ENCODE results near the gene ADAMTSL2.

Gene ADAMTSL2

GRCh38 chr9:133603135-133603927, 68.8 kb downstream of the ADAMTSL2 start:
- no peak for DNase-seq (ENCODE audit: low spot score)
- FAIRE-seq, result no peak

DNA sequence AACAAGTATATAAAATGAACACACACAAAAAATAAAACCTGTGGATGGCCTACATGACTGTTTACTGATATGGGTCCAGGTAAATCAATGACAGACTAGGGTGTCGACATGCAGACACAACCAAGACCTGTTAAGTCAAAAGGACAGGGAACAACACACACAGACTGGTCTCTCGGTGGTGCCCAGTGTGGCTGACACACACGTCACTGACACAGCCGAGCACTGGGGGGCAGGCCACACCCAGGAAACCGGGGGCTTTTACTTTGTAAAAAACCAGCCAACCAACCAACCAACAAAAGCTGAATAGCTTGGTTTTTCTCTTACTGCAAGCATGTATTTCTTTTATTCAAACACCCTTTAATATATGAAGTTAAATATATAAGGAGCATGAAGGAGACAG, 69.7 kb downstream of the ADAMTSL2 start:
- FAIRE-seq (no peak), DNase-seq (ENCODE audit: low spot score) (no peak)

GRCh38 chr9:133604856-133605255, 70.4 kb downstream of the ADAMTSL2 start:
- no peak for FAIRE-seq
- DNase-seq (ENCODE audit: low spot score), result no peak

GRCh38 chr9:133605446-133605845, 70.9 kb downstream of the ADAMTSL2 start:
- DNase-seq (ENCODE audit: low spot score) (no peak), FAIRE-seq (no peak)

DNA sequence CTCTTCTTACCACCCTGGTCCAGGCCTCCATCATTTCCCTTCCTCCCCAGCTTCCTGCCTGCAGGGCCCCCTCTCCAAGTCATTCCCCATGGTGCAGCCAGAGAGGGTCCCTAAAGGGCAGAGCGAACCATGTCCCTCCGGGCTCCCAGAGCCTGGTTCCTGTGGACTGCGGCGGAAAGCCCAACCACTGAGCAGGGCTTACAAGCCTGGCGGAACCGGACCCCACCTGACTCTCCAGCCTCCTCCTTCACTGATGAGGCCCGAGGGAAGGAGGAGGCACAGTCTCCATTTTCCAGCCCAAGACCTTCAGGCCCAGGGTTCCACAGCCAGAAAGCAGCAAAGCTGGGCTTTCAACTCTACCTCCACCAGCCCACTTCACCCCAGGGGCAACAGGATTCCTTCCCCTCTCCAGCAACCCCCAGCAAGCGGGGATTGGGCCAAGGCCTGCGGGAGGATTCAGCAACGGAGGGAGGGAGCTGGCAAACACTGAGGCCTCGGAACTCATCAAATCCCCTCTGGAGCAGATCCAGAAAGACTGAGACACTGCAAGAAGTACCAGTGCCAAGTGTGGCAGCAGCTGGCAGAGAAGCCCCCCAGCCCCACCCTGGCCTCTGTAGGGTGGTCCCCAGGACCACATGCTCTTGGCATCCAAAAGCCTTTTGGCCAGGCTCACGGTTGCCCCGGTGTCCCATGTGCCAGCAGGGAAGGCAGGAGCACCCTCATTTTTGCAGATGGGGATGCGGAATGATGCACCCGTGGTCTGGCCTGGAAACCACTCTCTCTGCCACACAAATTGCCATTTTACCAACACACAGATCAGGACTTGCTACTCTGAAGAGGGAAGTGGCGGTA, 71.6 kb downstream of the ADAMTSL2 start:
- DNase-seq (ENCODE audit: low spot score), result no peak
- no peak for FAIRE-seq

DNA sequence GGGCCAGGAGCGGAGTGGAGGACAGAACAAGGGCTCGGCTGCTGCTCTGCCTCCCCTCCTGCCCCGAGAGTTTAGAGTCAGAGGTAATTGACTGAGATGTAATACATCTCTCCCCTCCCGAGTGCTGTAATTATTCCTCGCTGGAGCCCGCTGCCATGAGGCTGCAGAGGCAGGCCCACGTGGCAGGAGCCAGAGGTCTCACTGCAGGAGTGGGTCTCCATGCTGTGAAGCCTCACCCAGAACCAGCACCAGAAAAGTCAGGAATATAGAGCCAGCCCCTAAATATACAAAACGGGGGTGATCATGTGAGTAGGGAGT, 72.2 kb downstream of the ADAMTSL2 start:
- no peak for DNase-seq (ENCODE audit: low spot score)
- no peak for FAIRE-seq

DNA sequence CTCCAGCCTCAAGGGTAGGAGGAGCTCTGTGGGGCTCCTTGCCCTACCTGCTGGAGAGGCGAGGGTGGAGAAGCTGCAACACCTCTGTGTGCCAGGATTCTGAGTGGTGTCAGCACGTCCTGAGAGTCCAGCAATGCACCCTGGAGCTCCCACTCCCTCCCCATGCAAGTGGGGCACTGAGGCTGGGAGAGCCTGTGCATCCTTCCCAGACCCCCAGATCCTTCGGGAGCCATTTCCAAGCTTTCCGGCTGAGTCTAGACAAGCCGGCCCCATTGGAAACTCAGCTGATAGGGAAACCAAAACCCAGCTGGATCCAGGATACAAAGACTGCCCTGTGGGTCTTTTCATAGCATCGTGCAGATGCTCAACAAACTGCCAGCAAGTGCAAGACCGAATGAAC, 72.9 kb downstream of the ADAMTSL2 start:
- FAIRE-seq (no peak), DNase-seq (ENCODE audit: low spot score) (no peak)

DNA sequence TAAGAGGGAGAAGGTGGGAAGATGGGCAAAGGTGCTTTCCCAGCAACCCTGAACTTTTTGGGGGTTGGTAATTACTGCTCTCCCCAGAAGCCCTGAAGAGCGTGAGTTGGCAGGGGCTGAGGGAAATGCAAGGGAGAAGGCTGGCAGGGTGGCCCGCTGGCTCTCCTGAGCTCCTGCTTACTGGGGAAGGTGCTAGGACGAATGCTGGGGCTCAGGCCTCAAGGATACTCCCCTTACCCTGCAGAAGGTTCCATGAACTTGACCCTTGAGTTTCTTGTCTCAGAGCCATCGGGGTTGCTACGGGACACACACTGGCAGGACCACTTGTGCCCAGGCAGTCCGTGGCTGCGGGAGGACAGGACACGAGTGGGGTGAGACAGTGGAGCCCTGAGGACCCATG, 73.5 kb downstream of the ADAMTSL2 start:
- DNase-seq (ENCODE audit: low spot score) (no peak), FAIRE-seq (no peak)

DNA sequence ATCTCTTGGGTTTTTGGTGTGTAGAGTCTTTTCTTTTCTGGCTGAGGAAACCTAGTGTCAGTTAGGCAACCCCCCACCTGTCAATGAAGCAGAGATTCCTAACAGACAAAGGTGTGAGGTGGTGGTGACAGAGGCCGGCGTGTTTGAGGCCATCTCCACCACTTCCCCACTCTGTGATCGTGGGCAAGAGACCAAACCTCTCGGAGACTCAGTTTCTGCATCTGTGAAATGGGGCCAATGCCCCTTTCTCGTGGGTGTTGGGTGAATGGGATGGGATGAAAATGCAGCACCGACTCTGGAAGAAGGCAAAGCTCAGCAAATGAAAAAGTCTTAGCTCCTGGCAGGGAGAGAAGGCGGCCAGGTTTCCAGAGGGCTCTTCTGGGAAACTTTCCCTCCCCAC, 73.9 kb downstream of the ADAMTSL2 start:
- no peak for FAIRE-seq
- DNase-seq (ENCODE audit: low spot score), result no peak

DNA sequence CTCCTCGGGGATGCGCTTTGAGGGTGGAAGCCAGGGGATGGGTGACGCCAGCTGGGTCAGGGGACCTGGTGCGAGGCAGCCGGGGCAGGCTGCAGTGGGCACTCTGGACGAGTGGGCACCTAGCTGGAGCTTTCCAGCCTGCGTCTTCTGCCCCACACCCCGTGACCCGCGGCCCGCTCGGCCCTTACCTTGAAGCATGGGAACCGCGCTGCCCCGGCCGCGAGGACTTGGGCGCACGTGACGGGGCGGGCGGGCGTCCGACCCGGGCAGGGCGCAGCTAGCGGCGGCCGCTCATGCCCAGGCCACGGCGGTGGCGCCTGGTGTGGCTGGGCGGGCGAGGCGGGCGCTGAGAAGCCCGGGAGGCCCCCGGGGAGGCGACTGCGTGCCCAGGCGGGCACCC, 74.4 kb downstream of the ADAMTSL2 start:
- DNase-seq (ENCODE audit: low spot score) (no peak), FAIRE-seq (no peak)

DNA sequence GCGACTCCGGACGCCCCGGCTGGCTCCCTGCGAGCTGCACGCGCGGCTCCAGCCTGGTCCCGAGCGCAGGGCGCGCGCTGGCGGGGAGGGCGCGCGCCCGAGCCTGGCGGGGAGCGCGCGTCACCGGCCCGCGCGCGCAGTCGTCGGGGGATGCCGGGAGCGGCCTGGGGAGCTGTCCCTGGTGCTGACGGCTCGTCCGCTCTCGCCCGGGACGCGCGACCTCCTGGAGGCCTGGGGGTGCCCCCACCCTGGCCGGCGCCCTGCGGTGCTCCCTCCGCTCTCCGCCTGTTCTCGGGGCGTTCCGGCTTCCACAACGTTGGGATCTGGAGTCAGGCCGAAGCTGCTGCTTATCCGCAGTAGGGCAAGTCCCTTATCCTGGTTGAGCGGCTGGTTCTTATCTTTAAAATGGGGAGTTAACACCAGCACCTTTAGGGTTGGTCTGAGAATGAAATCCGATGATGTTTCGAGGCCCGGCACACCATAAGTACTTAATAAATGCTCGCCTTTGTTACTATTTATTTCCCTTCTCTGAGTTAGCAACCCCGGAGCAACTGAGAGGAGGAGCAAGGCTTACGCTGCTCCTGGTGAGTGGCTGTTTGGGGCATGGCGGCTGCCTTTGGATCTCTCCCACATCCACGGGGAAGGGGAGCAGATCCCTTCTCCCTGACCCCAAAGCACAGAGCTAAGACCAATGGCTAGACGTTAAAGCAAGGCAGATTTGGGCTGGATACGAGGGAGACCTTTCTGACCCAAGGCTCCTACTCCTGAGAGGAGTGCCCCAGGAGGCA, 75.0 kb downstream of the ADAMTSL2 start, which contains the start of gene FAM163B:
TSS of gene FAM163B (minus strand) at position 79 of the 788 bp plus-strand sequence. CDS start 29,166 bp downstream, outside the sequence.
- DNase-seq (ENCODE audit: low spot score) (peak; percentile 89), FAIRE-seq (no peak)

DNA sequence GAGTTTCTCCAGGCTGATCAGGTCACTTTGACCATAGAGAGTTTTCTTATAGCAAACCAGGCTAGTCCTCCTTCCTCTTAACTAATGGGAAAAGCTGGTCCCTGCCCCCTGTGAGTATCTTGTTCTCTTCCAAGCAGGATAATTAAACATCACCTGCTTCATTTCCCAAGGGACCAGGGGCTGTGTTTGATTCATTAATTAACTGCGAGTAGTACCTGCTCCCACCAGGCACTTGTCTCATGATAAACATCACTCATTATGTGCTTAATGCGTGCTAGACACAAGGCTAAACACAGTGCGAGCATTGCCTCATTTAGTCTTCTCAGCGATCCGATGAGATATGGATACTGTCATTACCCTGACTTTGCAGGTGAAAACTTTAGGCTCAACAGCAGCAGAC, 76.3 kb downstream of the ADAMTSL2 start:
- DNase-seq (ENCODE audit: low spot score), result no peak
- FAIRE-seq, result no peak

- DNase-seq (ENCODE audit: low spot score), result no peak
- no peak for FAIRE-seq
Observed at GRCh38 chr9:133612051-133612450, 77.5 kb downstream of the ADAMTSL2 start.

GRCh38 chr9:133612816-133613215, 78.3 kb downstream of the ADAMTSL2 start:
- no peak for FAIRE-seq
- DNase-seq (ENCODE audit: low spot score), result no peak

DNA sequence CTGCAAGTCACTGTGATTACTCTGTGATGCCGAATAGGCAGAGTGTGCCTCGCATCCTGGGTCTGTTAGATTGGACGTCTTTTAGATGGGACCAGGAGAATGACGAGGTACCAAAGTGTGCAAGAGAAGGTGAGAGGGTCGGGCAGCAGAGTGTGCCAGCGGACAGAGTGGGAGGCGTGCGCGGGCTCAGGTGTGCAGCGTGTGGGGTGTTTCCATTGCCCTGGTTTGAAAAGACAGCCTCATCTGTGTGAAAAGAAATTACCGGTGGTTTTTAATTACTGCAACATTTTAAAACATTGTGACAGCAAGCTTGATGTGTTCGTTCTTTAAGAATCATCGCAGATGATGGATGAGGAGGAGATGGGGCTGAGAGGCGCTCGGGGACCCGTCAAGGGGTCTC, 78.9 kb downstream of the ADAMTSL2 start:
- DNase-seq (ENCODE audit: low spot score) (no peak), FAIRE-seq (no peak)

GRCh38 chr9:133614056-133614455, 79.6 kb downstream of the ADAMTSL2 start:
- no peak for DNase-seq (ENCODE audit: low spot score)
- FAIRE-seq, result peak; percentile 23

DNA sequence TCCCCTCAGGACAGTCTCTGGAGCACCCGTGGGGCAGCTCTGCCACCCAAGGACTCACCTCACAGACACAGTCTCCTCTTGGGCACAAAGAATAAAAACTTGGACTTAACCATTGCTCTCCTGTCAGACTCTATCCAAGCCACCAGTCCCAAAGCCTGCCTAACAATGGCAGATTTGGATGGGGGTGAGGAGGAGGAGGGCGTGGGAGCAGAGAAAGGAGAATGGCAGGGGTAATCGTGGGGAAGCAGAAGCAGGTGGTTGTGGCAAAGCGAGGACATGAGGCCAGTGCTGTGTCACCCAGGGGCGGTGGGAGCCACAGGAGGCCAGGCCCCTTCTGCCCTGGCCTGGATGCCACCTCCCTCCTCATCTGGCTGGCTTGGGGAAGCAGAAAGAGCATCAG, 80.2 kb downstream of the ADAMTSL2 start:
- DNase-seq (ENCODE audit: low spot score) (no peak), FAIRE-seq (no peak)

- FAIRE-seq, result no peak
- DNase-seq (ENCODE audit: low spot score), result no peak
Observed at GRCh38 chr9:133615186-133615585, 80.7 kb downstream of the ADAMTSL2 start.

DNA sequence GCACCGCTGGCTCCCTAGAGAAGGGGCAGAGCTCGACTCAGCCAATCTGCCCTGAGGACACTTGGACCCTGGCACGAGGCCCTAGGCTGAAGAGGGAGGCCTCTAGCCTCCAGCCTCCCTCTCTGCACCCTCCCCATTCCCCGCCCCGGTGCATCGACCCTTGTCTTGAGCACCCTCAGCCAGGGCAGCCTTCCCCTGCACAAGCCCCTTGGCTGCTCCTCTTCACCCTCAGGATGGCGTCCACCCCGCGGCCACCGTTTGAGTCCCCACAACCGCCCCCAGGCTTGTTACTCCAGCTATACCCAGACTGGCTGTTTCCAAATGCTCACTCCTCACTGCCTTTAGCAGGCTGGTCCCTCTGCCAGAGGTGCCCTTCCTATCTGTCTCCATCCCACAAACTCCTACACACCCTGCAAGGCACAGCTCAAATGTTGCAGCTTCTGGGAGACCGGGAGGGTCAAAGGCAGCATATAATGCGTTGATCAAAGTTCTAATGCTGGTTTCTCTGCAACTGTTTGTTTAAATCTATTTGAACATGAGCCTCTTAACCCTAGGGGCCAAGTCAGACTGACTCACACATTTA, 81.2 kb downstream of the ADAMTSL2 start:
- DNase-seq (ENCODE audit: low spot score), result no peak
- FAIRE-seq, result no peak

DNA sequence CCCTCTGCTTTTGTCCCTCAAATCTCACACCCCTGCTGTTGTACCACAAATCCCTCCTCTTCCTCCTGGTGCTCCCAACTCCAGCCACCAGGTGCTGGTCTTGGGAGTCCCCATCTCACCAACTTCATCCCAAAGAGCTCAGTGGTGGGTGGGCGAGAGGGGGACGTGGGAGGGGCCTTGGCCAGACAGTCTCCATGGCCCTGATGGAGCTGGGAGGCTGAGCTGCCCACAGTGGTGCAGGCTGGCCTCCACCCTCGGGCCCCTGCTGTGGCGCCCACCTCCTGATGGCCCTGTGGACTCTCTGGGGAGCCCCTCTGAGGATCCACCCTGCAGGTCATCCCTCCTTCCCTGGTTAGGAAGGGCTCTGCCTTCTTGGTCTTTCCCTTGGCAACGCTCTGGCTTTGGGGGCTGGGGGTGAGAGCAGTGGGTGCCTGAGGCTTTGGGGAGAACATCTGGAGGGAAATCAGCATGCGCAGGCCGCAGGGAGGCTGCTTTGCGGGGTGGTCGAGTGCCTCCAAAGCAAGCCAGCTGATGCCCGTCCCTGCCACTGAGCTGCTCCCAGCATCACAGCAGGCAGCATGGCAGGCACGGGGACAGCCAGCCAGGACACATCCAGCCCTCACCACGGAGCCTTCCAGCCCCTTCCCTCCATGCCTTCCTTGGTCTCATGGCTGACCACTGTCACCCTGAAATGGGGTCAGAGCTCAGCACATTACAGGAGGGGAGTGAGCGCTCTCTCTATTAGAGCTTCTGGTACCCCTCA, 82.3 kb downstream of the ADAMTSL2 start:
- no peak for DNase-seq (ENCODE audit: low spot score)
- FAIRE-seq, result no peak

- DNase-seq (ENCODE audit: low spot score) (no peak), FAIRE-seq (no peak)
Observed at GRCh38 chr9:133618726-133619125, 84.2 kb downstream of the ADAMTSL2 start.

Measured in urothelium cell line (cell line).